NCI-H524 (cell line): ENCODE measurements around the gene SLC2A4RG.

ENCODE experiments used
- DNase-seq, 2 experiments: peaks; one replicate each; lab custom pipeline; 2025; lab: John Stamatoyannopoulos, UW

SLC2A4RG gene

GRCh38 chr20:63739130-63740069, at the start of gene SLC2A4RG:
Gene SLC2A4RG, plus strand, starts transcription at chr20:63739776. Its CDS starts 137 bp downstream, at chr20:63739913.
- DNase-seq: peak; percentile 20 to 72

GRCh38 chr20:63690003-63690897, 49.3 kb upstream of the SLC2A4RG start:
- no peak for DNase-seq

GRCh38 chr20:63690898-63691710, 48.5 kb upstream of the SLC2A4RG start:
- no peak for DNase-seq

- DNase-seq: no peak
Observed at GRCh38 chr20:63691711-63692435, 47.7 kb upstream of the SLC2A4RG start.

GRCh38 chr20:63692436-63693082, 47.0 kb upstream of the SLC2A4RG start:
- DNase-seq: no peak

GRCh38 chr20:63693083-63693732, 46.4 kb upstream of the SLC2A4RG start:
- no peak for DNase-seq

GRCh38 chr20:63693733-63694583, 45.6 kb upstream of the SLC2A4RG start:
- DNase-seq: no peak

GRCh38 chr20:63694584-63695423, 44.8 kb upstream of the SLC2A4RG start:
- DNase-seq: no peak

- DNase-seq: no peak
Observed at GRCh38 chr20:63695424-63696305, 43.9 kb upstream of the SLC2A4RG start.

GRCh38 chr20:63696306-63696627, 43.3 kb upstream of the SLC2A4RG start:
- DNase-seq: no peak

- no peak for DNase-seq
Observed at GRCh38 chr20:63696628-63697356, 42.8 kb upstream of the SLC2A4RG start, which contains the start of gene TNFRSF6B. Gene TNFRSF6B, plus strand, starts transcription at chr20:63696652. Its CDS starts 116 bp downstream, at chr20:63696768.

GRCh38 chr20:63697357-63697867, 42.2 kb upstream of the SLC2A4RG start:
- no peak for DNase-seq

- DNase-seq: no peak
Observed at GRCh38 chr20:63697868-63698545, 41.6 kb upstream of the SLC2A4RG start.

GRCh38 chr20:63698739-63699465, 40.7 kb upstream of the SLC2A4RG start:
- no peak for DNase-seq
